Colon (tissue), 2 donors: Measurements from ENCODE around the gene ASGR1.
"Not testable (repeated sequence)": the region's sequence is repeated elsewhere in the genome, so short reads cannot be mapped to it uniquely, and the experiment has no call there.

Source experiments
- FAIRE-seq: peaks from 2 replicates; lab custom pipeline; 2012; peaks lifted over from hg19 to GRCh38; lab: Jason Lieb, UNC
- donor health status: control.
- donor health status: control.

The ASGR1 gene

GRCh38 chr17:7158424-7158823, 20.7 kb downstream of the ASGR1 start:
- FAIRE-seq: not testable (repeated sequence)

DNA sequence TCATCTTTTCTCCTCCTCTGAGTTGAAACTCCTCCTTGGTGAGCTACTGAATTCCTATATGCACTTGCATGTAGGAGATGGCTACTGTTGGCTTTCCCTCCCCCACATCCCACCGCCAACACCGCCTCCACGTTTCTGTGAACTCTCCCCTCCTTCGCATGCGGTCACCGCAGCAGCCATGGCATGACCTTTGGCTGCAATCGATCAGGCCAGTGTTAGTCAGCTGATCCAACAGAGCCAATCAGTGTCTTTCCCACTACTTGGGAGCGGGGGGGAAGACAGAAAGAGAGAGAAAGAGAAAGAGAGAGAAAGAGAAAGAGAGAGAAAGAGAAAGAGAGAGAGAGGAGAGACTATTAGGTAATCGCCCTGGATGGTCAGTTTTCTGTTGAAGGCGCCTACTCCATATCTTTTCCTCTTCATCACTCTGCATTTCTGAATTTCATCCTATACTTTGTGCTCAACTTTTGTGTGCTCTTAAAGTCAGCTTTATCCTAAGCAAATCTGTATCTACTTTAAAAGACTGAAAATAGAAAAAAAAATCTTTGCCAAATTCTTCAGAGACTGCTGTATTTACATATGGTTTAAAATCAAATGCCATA, 22.7 kb downstream of the ASGR1 start:
- no peak for FAIRE-seq

DNA sequence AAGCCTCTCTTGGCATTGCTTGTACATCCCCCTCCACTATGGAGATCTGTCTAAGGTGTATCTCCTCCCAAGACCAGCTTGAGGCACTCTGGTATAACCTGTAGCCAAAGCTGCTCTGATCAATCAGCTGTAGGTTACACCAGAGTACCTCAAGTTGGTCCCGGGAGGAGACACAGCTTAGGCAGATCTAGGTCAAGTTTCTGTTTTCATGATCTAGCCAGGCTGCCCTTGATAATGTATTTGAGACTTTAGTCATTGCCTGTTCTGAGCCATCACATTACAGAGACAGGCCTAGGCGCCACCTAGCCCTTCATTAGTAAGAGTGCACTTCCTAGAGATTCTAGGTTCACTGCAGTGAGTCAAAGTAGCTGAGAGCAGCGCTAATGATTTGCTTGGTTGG, 31.4 kb downstream of the ASGR1 start:
- no peak for FAIRE-seq

GRCh38 chr17:7146115-7146514, 33.1 kb downstream of the ASGR1 start:
- FAIRE-seq: no peak

- no peak for FAIRE-seq
Measured at GRCh38 chr17:7144213-7144612, 35.0 kb downstream of the ASGR1 start.

- FAIRE-seq: no peak
Measured at GRCh38 chr17:7141824-7142223, 37.3 kb downstream of the ASGR1 start.

GRCh38 chr17:7139400-7139799, 39.8 kb downstream of the ASGR1 start:
- no peak for FAIRE-seq

- FAIRE-seq: no peak
Measured at GRCh38 chr17:7138800-7139381, 40.3 kb downstream of the ASGR1 start.

DNA sequence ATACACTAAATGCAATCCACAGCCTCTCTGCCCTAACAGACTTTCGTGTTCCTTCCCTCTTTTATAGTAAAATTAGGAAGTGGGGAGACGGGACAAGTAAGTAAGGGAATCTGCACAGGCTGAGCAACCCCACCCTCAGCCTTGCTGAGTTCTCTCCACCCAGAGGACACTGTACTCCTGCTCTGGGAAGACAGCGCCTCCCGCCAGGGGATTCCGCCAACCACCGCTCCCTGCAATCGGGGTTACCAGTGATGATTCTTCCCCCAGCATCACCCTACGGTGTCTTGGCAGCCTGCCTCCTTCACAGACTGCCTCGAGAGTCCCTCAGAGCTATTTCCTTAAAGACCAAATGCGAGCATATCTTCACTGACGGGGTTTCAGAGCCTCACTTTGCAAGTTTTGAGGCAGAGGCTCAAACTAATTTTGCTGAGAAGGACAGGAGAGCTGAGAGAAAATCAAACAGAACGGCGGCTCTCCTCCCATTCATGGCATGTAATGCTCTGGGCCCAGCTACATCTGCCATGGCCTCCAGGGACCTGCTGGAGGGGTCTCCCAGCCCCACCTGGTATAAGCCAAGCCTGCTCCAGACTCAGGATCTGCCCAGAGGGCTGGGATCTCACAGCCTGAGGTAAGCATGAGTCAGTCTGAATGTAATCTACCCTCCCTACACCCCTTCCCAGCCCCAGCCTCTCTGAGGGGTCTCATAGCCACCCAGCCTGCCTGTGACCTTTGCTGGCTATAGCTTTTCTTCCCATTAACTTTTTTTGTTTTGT, 41.8 kb downstream of the ASGR1 start:
- no peak for FAIRE-seq

GRCh38 chr17:7136266-7136877, 42.8 kb downstream of the ASGR1 start:
- FAIRE-seq: no peak

DNA sequence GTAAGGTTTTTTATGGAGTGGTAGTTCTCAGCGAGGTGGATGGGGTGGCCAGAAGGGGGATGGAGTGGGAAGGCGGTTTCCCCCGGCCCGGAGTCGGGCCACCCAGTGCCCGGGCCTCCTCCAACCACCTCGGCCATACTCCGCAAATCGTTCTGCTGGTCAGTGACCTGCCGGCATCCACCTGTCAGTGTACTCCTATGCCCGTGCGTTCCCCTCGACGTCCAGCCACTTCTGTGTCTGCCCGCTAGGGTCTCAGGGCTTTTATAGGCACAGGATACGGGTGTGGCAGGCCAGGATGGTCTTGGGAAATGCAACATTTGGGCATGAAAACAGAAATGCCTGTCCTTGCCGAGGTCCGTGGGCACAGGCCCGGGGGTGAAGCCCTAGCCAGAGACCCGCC, 45.3 kb downstream of the ASGR1 start:
- FAIRE-seq: no peak

DNA sequence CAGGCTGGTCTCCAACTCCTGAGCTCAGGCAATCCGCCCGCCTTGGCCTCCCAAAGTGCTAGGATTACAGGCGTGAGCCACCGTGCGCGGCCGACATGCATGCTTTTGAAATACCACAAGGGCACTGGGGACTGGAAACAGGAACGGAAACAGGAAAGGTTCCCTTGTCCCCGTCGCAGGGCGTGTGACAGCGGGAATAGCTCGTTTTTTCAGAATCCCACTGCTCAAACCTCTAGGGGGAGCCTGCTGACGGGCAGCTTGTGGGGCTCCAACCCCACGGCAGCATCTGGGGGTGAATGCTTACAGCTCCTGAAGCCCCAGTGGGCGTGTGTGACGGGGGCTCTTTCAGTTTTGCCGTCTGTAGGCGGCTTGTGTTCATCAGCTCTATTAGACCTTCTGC, 45.7 kb downstream of the ASGR1 start:
- no peak for FAIRE-seq

GRCh38 chr17:7132511-7133094, 46.6 kb downstream of the ASGR1 start:
- no peak for FAIRE-seq

- no peak for FAIRE-seq
Measured at GRCh38 chr17:7131423-7131791, 47.8 kb downstream of the ASGR1 start.

- FAIRE-seq: no peak
Measured at GRCh38 chr17:7130621-7131422, 48.3 kb downstream of the ASGR1 start.

DNA sequence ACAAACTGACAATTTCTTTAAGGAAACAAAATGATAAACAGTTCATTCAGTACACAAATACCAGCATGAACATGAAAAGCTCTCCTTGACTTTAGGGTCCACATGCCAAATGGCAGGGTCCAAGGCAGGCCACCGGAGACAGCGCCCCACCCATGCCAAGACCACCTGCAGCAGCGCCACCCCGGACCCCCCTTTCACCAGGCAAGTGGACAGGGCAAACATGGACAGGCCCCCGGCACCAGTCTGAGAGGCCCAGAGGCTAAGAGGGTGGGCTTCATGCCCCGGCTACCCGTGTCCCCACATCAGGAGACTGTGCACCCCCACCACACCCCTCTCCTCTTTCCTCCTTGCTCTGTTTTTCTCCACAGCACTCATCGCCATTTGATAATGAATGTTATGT, 49.9 kb downstream of the ASGR1 start:
- FAIRE-seq: no peak

GRCh38 chr17:7128160-7128559, 51.0 kb downstream of the ASGR1 start:
- FAIRE-seq: no peak

DNA sequence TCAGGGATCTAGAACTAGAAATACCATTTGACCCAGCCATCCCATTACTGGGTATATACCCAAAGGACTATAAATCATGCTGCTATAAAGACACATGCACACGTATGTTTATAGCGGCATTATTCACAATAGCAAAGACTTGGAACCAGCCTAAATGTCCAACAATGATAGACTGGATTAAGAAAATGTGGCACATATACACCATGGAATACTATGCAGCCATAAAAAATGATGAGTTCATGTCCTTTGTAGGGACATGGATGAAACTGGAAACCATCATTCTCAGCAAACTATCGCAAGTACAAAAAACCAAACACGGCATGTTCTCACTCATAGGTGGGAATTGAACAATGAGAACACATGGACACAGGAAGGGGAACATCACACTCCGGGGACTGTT, 51.7 kb downstream of the ASGR1 start:
- not testable (repeated sequence) for FAIRE-seq

DNA sequence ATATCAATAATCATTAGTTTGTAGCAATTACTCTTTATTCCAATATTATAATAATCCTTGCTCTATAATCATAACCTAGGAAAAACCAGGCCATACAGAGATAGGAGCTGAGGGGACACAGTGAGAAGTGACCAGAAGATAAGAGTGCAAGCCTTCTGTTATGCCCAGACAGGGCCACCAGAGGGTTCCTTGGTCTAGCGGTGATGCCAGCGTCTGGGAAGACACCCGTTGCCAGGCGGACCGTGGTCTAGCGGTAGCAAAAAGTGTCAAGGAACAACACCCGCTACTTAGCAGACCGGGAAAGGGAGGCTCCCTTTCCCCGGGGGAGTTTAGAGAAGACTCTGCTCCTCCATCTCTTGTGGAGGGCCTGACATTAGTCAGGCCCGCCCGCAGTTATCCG, 52.8 kb downstream of the ASGR1 start:
- FAIRE-seq: not testable (repeated sequence)

GRCh38 chr17:7124923-7125322, 54.2 kb downstream of the ASGR1 start:
- FAIRE-seq: no peak

GRCh38 chr17:7123844-7124243, 55.3 kb downstream of the ASGR1 start:
- FAIRE-seq: no peak
